ENCODE results near the gene TAAR6. TPM values are rescaled to one million over a fixed set of nuclear protein-coding genes. Genes with fewer than 3 reads are reported as not detected.

Gene TAAR6
- not detected in 5 replicates for total RNA-seq (2022; extraction: Qiagen RNA extraction)

DNA sequence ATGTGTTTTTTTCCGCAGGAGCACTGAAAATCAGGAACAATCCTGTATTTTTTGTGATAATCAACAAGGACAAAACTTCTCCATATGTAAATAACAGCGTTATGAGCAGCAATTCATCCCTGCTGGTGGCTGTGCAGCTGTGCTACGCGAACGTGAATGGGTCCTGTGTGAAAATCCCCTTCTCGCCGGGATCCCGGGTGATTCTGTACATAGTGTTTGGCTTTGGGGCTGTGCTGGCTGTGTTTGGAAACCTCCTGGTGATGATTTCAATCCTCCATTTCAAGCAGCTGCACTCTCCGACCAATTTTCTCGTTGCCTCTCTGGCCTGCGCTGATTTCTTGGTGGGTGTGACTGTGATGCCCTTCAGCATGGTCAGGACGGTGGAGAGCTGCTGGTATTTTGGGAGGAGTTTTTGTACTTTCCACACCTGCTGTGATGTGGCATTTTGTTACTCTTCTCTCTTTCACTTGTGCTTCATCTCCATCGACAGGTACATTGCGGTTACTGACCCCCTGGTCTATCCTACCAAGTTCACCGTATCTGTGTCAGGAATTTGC, at the start of gene TAAR6:
Gene TAAR6 (plus strand): TSS at position 102 of the 557 bp plus-strand sequence. CDS start 0 bp downstream, at position 102.

DNA sequence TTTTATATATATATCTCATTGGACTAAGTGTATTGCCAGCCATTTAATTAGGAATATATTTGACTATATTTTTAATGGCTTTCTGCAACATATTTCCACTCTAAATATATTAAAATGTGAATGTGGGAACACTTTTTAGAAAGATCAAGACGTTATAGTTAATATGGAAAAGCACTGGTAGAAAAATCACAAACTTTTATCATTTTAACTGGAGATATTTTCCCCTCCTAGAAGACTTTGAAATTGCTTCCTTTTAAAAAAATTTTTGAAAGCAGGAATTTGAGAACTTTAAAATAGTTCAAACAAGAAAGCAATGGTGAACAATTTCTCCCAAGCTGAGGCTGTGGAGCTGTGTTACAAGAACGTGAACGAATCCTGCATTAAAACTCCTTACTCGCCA, 32.1 kb upstream of the TAAR6 start, which contains the start of gene TAAR9:
Gene TAAR9 (plus strand): TSS at position 301 of the 400 bp plus-strand sequence. CDS start 13 bp downstream, at position 314.

GRCh38 chr6:132552372-132552771, 17.8 kb upstream of the TAAR6 start, which contains the start of gene TAAR8:
Gene TAAR8, plus strand, starts transcription at chr6:132552672. Its CDS starts 21 bp downstream, at chr6:132552693.

DNA sequence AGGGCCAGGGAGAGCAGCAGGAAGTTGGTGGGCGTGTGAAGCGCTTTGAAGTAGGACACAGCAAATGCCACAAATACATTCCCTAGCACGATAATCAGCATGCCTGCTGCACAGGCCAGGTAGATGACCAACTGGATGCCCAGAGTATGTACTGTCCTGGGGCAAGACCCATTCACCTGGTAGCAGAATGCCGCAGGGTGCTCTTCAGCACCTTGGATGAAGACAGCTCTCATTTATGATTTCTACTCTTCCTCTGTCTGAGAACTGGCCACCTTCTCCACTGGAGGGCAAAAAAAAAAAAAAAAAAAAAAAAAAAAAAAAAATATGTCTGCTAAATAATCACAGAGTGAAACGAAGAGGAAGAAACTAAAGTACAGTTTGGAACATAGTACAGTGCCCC, 19.3 kb downstream of the TAAR6 start, which contains the start of gene TAAR5:
Gene TAAR5 (minus strand): TSS at position 288 of the 400 bp plus-strand sequence. CDS start 55 bp downstream, at position 233.

Other genes starting within 250 kb of the TAAR6 start
- gene MOXD1, start 168.8 kb upstream of the TAAR6 start, total RNA-seq (2022; extraction: Qiagen RNA extraction), result 1.2 to 1.7 TPM (median 1.5 TPM) in 5 replicates
- gene STX7, start 57.2 kb upstream of the TAAR6 start, total RNA-seq (2022; extraction: Qiagen RNA extraction), result 20.6 to 26.0 TPM (median 24.4 TPM) in 5 replicates
- gene TAAR9, start 32.0 kb upstream of the TAAR6 start, total RNA-seq (2022; extraction: Qiagen RNA extraction), result not detected in 5 replicates
- not detected in 5 replicates for gene TAAR8, start 17.6 kb upstream of the TAAR6 start, total RNA-seq (2022; extraction: Qiagen RNA extraction)
- not detected in 5 replicates for gene TAAR5, start 19.4 kb downstream of the TAAR6 start, total RNA-seq (2022; extraction: Qiagen RNA extraction)
- gene TAAR2, start 54.0 kb downstream of the TAAR6 start, total RNA-seq (2022; extraction: Qiagen RNA extraction), result not detected in 5 replicates
- not detected in 5 replicates for gene TAAR1, start 88.9 kb downstream of the TAAR6 start, total RNA-seq (2022; extraction: Qiagen RNA extraction)
- 0.03 to 0.05 TPM (median 0.04 TPM) in 4 of 5 replicates, not detected in the other for gene VNN1, start 143.7 kb downstream of the TAAR6 start, total RNA-seq (2022; extraction: Qiagen RNA extraction)
- not detected in 5 replicates for gene VNN2, start 187.6 kb downstream of the TAAR6 start, total RNA-seq (2022; extraction: Qiagen RNA extraction)
- 4.6 to 5.1 TPM (median 4.8 TPM) in 5 replicates for gene SLC18B1, start 228.3 kb downstream of the TAAR6 start, total RNA-seq (2022; extraction: Qiagen RNA extraction)
- 1,414 to 2,096 TPM (median 1,459 TPM) in 5 replicates for gene RPS12, start 244.2 kb downstream of the TAAR6 start, total RNA-seq (2022; extraction: Qiagen RNA extraction)